ENCODE results near the gene BFSP2. TPM values are rescaled to one million over a fixed set of nuclear protein-coding genes. Genes with fewer than 3 reads are reported as not detected.
"Not testable (repeated sequence)": the region's sequence is repeated elsewhere in the genome, so short reads cannot be mapped to it uniquely, and the experiment has no call there.

The BFSP2 gene
- polyA plus RNA-seq, 4 donors = 0.14 to 0.56 (median 0.22) TPM; not detected in 1

- DNase-seq (ENCODE audit: low read depth in 4 of 4, low spot score in 2 of 4) = no peak
Measured at GRCh38 chr3:133505813-133506212, 106.0 kb downstream of the BFSP2 start.

- no peak for DNase-seq (ENCODE audit: low read depth in 4 of 4, low spot score in 2 of 4)
Measured at GRCh38 chr3:133506215-133506901, 106.5 kb downstream of the BFSP2 start.

DNA sequence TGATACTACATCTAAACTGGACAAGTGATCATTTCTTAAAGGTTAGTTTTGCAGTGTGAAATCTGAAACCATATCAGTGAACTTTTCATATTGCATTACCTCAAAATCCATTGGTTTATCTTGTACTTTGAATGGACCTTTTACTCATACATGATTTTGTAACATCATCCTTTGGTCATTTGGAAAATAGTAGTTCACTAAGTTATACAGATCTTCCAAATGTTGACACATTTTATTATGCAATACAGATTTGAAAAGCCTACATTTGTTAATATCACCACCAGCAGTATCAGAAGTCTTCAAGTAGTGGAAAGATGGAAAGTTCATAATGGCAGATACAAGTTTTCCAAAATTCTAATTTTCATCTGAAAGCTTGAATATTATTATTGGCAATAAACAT, 109.6 kb downstream of the BFSP2 start:
- no peak for DNase-seq (ENCODE audit: low read depth in 4 of 4, low spot score in 2 of 4)

- no peak for DNase-seq (ENCODE audit: low read depth in 4 of 4, low spot score in 2 of 4)
Measured at GRCh38 chr3:133512416-133513089, 112.7 kb downstream of the BFSP2 start.

DNA sequence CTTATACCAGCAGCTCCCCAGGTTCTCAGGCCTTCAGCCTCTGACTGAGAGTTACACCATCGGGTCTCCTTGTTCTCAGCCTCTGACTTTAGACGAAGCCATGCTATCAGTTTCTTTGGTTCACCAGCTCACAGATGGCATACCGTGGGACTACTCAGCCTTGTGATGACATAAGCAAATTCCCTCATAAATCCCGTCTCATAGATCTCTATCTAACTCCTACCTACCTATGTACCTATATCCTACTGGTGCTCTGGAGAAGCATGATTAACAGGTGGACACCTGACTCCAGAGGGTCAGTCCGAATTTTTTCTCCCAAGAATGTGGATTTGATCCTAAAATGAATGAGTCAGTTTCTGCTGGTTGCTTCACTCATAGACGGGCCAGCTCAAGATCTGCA, 114.6 kb downstream of the BFSP2 start:
- DNase-seq (ENCODE audit: low read depth in 4 of 4, low spot score in 2 of 4) = no peak

GRCh38 chr3:133515127-133515526, 115.3 kb downstream of the BFSP2 start:
- DNase-seq (ENCODE audit: low read depth in 4 of 4, low spot score in 2 of 4) = no peak

DNA sequence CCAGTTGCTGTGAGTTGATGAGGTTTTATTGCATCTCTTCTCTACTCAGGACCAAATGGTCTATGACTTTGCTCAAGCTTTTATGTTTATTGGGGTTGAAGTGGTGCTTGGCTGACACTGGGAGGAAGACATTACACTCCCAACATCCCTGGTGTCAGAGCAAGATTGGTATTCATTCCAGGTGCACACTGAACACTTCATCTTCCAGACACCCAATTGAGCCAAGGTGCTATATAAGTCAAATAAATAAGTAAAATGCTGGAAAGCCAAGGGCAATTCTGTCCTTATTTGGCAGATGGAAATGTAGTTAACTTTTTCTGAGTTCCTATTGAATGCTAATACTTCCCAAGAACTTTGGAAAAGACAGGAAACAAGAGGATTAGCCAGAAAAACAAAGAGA, 120.4 kb downstream of the BFSP2 start:
- no peak for DNase-seq (ENCODE audit: low read depth in 4 of 4, low spot score in 2 of 4)

DNA sequence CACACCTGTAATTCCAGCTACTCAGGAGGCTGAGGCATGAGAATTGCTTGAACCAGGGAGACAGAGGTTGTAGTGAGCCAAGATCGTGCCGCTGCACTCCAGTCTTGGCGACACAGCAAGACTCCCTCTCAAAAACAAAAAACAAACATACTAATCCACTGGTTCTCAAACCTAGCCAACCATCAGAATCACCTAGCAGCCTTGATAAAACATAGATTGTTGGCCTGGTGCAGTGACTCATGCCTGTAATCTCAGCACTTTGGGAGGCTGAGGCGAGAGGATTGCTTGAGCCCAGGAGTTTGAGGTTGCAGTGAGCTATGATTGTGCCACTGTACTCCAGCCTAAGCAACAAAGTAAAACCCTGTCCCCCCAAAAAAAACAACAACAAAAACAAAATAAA, 121.1 kb downstream of the BFSP2 start:
- not testable (repeated sequence) for DNase-seq (ENCODE audit: low read depth in 4 of 4, low spot score in 2 of 4)

DNA sequence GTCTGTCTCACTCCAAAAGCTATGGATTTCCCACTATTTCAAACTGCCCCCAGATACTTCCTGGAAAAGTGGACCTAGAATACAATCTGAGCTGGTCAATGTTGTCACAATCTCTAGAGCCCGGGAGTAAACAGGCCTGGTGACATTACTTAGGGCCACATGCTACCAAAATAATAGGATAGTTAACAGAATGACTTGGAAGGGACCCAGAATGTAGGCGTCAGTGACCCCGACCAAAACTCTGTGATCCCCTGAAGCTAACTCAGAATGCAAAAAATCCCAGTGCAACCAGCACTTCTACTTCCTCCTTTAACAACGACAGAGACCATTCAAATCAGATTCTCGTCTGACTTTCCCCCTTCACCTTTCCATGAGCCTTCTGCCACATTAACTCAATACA, 122.1 kb downstream of the BFSP2 start:
- DNase-seq (ENCODE audit: low read depth in 4 of 4, low spot score in 2 of 4) = no peak

DNA sequence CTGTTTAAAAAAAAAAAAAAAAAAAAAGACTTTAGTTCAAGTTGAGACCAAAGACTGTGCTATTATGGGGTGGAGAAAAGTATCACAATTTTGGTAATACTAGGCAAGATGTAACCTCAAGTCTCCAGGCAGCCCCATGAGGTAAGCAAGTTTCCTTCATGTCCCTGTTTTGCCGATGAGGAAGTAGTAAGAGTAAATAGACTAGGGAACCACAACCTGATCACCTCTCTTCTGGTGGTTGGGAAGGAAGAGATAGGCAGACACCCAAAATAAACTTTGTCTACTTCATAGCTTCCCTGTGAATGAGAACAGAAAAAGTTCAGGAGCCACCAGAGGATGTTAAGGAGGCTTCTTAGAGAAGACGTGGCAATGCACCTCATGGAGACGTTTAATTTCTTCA, 123.9 kb downstream of the BFSP2 start:
- not testable (repeated sequence) for DNase-seq (ENCODE audit: low read depth in 4 of 4, low spot score in 2 of 4)

Other genes with a start within 250 kb of the BFSP2 start
- gene CDV3, start 173.6 kb downstream of the BFSP2 start, polyA plus RNA-seq (ENCODE audit: insufficient read length in 4 of 4) = 100 to 1,000 TPM; 116 to 145 (median 137) TPM